HG03045 (cell line): ENCODE results near the gene NEK6.

ENCODE experiments used
- ATAC-seq: cut with Tn5 transposase; IDR thresholded peaks from one replicate; pipeline ENCODE4 v1.9.1; 2021; ENCODE audit warnings: mild to moderate bottlenecking, moderate library complexity; ENCODE audit not compliant: unreplicated experiment

Gene NEK6

GRCh38 chr9:124260769-124261603 lies 3.2 kb downstream of the NEK6 start:
- ATAC-seq = no peak

- ATAC-seq = no peak
Observed at GRCh38 chr9:124261736-124262648, 4.2 kb downstream of the NEK6 start.

GRCh38 chr9:124262649-124262972 lies 4.9 kb downstream of the NEK6 start:
- ATAC-seq = no peak

DNA sequence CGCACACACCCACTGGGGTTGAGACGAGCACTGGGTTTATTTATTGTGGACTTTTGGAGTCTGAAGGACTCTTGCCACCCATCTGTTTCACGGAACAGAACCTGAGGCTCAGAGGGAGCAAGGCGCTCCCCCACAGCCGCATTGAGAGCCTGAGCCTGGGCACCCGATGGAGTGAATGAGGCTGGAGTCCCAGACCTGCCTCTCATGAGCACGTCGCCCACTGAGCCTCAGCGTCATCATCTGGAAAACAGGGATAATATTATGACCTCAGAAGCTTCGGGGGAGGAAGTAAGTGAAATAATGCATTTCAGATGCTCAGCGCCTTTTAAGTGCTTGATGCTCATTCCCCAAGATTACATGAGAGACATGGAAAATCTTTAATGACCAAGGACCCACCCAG lies 5.5 kb downstream of the NEK6 start:
- ATAC-seq = no peak

DNA sequence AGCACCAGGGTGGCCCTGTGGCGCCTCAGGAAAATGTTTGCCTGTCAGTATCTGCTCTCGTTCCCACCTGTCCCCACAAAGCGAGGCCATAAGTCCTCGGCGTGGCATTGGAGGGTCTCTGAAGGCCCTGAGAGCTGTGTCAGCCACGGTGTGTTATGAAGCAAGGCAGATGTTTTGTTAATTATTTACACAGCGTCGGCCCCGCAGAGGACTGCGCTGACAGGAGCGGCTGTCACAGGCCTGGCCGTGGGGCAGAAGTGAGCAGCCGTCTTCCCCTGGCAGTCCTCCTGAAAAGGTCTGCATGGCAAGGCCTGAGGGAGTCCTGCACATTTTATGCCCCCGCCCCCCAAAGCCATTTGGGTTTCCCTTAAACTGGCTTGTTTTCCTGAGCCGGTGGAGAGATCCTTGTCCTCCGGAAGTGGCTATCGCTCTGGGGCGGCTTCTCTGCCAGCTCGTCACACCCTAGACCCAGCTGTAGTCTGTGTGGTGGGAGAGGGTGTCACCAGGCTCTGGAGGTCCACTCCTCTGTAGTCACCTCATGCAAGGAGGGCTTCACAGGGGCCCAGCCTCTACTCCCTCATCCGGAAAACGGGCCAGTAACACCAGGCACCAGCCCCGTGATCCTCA lies 6.2 kb downstream of the NEK6 start:
- ATAC-seq = no peak

DNA sequence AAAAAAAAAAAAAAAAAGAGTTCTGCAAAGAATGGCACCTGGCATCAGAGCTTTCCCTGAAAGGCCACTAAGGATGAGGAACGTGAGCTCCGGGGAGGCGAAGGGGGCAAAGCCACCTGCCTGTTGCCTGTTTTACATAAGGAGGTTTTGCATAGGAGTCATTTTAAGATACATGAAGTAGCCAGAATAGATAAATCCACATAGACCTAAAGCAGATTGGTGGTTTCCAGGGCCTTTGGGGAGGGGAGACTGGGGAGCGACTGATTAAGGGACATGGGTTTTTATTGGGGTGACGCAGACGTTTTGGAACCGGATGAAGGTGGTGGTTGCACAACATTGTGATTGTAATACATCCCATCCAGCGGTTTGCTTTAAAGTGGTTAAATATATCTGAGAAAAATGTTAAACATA lies 7.1 kb downstream of the NEK6 start:
- peak; percentile 47 for ATAC-seq

DNA sequence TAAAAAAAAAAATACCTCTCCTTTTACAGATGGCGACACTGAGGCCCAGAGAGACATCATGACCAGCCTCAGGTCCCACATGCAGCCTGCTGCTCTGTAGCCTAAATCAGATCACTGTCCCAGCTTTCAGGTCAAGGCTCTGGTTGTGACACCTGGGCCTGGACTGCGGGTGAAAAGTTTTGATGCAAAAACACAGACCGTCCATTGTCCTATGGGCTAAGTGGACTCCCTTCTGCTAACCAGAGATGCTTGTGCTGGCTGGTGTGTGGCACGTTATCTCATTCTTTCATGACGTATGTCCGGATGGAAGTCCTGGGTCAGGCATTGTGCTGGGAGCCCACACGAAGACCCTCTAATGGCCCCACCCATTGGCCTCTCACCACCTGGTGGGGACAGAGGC lies 7.8 kb downstream of the NEK6 start:
- no peak for ATAC-seq

- ATAC-seq = no peak
Observed at GRCh38 chr9:124266139-124266825, 8.5 kb downstream of the NEK6 start.

DNA sequence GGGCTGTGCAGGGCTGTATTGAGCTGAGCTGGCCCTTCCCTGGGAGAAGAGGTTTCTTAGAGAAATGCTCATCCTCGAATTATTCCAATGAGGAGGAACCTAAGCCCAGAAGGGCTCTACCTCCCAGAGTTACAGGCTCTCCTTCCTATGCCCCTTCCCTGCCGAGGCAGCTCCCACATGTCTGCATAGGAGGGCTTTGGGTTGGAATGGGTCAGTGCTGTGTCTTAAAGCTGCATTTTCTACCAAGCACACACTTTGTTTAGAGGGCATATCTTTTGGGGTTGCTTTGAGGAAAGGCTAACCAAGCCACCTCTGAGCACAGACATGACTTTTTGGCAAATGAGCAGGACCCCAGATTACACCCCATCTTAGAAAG lies 9.1 kb downstream of the NEK6 start:
- no peak for ATAC-seq

DNA sequence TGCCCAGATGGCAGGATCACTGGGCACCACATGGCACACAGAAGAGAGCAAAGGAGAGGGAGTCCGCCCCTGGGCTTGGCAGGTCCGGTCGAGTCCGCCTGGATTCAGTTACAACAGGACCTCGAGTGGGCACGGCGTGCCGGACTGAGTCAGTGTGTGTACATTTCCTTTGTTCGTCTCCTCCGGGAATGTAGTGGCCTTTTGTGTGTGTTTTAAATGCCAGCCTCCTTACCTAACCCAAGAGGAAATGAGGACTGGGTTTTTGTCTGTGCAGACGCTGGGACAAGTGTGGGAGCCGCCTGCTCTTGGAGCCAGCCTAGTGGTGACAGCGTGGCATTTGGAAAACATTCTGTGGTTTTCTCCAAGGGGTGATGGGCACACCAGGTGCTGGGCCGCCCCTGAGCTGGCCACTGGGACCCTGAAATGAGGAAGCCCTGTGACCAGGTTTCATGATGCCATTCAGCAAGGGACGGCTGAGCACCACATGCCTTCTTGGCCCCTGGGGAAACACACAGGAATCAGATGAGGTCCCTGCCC lies 9.6 kb downstream of the NEK6 start:
- ATAC-seq = no peak

- ATAC-seq = no peak
Observed at GRCh38 chr9:124268248-124268647, 10.5 kb downstream of the NEK6 start.

DNA sequence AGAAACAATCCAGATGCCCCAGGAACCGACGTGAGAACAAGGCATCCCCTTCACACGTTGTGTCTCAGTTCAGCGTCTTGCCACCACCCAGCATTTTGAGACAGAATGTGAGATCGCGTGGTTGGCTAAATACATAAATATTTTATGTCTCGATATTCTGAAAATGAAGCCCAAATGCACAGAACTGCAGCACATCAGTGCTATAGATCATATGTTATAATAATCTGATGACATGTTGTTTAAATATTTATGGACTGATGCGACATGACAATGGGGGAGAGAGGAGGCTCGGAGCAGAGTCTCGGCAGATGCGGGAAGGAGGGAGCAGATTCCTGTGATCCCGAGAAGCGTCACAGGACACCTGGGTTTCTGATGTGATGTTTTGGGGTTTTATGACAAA lies 10.9 kb downstream of the NEK6 start:
- ATAC-seq = no peak

GRCh38 chr9:124269556-124269955 lies 11.8 kb downstream of the NEK6 start:
- no peak for ATAC-seq

DNA sequence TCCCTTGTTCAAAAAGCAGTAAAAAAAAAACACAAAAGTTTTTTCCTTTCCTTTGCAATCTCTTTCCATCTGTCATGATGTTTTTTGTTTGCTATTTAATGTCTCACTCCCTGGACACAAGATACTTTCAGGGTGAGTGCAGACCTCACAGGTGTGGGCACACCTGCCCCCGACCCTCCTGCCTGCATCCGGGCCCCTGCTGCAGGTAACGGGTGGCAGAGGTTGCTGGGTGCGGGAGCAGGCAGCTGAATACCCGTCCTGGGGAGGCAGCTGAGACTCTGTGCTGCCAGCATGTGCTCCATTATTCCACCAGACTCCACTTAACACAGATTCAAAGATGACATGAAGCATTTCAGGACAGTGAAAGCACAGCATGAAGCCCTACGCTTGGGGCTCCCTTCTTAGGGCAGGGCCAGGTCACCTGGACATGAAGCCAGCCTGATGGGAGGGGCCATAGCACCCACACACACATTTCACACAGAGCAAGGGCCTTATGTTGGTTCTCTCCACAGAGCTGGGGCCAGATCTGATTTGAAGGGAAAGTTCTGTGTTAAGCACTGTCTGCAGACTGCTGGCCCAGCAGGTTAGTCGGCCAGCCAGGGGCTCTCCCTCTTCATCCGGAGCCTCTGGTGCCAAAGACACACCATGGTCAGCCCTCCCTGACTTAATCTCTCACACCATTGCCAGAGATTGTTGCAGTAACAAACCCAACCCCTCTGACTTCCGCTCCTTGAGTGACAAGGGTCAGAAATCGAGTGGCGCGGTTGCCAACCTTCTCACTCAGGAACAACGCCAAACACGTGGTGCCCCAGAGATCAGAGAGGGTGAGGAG lies 13.0 kb downstream of the NEK6 start:
- ATAC-seq = no peak

DNA sequence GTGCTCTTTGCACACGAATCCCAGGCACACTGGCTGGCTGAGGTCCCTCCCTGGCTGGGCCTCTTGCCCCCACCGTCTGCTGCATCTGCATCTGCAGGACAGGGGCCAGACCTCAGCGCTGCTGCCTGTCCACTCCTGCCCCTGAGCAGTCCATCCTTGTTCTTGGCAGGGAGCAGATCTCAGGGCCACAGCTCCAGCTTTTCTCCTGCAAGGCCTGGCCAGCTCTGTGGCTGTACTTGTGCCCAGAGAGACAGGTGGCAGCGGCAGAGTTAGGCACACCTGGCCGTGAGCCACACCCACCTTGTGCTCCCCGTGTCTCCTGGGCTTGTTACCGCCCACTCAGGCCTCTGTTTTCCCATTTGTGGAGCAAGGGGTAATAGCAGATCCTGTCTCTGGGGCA lies 13.9 kb downstream of the NEK6 start:
- ATAC-seq = no peak

- ATAC-seq = no peak
Observed at GRCh38 chr9:124272118-124272517, 14.4 kb downstream of the NEK6 start.

- no peak for ATAC-seq
Observed at GRCh38 chr9:124272979-124273378, 15.2 kb downstream of the NEK6 start.

DNA sequence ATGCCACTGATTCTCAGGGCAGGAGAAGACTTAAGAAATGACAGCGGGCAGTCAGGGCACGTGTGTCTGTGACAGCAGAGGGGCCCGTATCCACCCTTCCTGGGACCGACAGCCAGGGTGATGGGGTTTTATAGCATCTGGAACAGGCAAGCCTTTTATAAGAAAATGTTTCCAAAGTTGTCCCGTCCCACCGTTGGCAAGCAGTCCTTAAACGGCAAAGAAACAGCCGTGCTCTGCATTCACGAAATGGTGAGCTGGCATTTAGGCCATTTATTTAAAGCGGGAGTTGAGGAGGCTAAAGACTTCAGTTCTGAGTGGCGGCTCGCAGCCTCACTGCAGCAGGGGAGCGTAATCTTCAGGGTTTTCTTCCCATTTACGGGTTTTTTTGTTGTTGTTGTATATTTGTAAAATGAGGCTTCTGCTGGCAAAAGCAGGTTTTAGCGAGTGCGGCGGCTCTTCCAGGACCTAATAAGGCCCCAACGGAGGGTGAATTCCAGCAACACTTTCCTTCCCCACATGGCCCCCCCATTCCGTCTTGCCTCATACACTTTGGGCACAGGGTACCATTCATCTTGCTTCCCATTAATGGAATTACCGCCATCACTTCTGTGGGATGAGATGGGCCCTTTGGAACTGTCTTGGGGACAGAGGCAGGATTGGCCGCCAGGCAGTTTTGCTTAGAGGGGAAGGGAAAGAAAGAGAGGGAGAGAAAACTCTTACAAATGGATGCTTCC lies 15.8 kb downstream of the NEK6 start:
- ATAC-seq = no peak

- ATAC-seq = no peak
Observed at GRCh38 chr9:124274226-124274625, 16.5 kb downstream of the NEK6 start.
